Ureter (tissue), 1 donor: ENCODE results near the gene NFIB. TPM values are rescaled to one million over a fixed set of nuclear protein-coding genes. Genes with fewer than 3 reads are reported as not detected.

ENCODE experiments used
- DNase-seq: peaks from one replicate; pipeline ENCODE4 v3.0.0-alpha.2; 2020; ENCODE audit warnings: low spot score
- total RNA-seq: library from RNA; stranded (reverse); gene quantifications from one replicate; pipeline ENCODE4 v1.2.4, GENCODE V29; 2023
- donor health status: DM: yes; HTN: yes; CAD: no.

NFIB gene
- total RNA-seq, result 99.1 TPM

DNA sequence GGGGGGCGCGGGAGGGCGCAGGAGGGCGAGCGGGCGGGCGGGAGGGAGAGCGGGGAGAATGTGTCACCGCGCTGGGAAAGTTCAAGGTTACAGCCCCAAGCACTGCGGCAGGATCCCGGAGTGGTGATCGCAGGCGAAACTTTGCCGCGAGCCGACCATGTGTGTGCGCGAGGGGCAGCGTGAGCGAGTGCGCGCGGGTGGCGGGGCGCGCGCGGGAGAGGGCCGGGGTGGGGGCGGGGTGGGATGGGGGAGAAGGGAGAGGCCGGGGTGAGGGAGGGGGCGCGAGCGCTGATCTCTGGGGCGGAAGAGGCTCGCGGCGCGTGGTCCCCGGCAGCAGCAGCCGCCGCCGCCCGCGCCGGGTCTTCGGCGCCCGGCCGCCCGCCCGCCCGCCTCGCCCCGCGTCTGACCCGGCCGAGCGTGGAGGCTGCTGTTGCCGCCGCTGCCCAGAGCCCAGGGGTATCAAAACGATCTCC, at the start of gene NFIB:
Gene NFIB, minus strand, starts transcription at position 191 of the 473 bp plus-strand sequence. CDS start 630 bp downstream, outside the sequence.
- DNase-seq, result peak; percentile 55

DNA sequence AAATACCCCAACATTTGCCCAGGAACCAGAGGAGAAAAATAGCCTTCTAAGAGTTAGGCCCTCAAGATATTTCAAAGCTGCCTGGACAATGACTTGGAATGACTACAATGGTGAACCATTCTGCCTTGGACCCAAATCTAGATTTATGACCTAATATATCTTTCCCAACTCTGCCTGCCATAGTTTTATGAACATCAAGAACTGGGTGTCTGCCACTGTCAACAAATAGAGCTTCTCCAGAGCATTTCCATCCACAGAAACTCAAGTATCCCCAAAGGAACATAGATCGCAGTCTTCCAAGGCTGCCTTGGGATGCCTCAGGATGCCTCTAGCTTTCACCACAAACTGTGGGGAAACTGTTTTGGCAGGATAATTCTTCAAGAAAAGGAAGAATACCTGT, 48.2 kb upstream of the NFIB start:
- no peak for DNase-seq

DNA sequence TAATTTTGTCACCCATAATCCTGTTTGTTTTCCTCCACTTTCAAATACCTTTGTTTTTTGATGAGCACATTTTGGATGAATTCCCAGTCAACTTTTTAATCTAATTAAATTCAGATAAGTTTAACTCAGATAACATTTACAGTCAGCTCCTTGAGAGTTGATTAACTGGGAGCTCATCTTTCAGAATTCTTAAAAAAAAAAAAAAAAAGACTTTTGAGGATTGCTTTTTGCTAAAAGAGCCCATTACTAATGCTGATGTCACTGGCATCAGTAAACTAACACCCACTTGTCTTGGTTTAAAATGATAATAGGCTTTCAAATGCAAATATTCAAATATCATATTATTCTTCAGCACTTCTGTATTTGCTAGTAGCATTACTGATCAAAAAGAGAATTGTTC, 47.1 kb upstream of the NFIB start:
- no peak for DNase-seq

DNA sequence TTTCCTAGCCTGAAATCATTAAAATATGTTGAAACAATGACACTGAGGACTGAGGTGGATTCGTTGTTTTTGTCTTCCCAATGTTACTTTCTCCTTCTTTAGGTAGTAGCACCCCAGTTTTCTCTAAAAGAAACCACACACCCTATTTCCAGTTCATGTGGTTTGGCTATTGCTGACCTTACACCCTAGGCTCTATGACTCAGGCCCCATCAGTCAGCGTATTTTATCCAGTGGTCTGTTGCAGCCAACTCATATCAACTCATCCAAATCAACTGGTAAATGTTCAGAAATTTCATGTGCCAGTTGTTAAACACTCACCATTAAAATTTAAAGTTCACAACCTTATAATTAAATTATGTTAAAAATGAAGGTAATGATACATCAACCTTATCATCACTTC, 44.6 kb upstream of the NFIB start:
- DNase-seq, result no peak

DNA sequence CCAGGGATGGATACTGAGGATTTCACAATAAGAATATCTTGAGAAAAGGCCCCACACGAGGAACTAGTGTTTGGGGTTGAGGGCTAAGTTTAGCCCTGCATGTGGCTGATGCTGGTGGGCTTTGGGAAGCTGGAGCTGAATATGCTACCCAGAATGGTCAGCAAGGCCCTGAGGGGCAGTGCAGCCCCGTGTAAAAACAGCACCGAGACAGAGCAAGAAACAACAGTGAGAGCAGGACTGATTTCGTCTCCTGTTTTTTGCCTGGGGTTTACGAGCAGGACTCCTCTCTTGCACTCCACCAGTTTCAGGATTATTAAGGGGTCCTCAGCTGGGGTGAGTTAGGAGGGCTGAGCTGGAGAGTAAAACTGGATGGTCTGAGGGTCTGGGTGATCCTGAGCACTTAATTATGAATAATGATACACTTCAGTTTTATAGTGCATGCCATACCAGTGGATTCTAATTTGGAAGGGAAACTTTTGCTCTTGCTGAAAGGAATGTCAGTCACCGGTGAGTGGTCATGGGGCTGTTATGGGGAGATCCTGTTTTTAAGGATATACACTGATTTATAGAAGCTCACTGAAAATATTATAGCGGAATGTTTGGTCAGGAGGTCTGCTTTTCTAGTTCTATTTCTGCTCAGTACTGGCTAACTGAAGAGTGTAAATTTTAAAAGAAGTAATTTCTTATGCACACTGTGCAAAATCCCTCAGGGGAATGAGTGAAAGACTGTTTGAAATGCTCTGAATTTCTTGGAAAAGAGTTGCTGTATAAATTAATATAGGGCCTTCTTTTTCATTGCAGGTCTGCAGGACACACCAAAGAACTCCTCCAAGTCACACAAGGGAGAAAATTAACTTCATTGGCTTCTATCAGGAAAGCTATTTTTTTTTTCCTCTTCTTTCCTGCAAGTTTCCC, 42.7 kb upstream of the NFIB start:
- DNase-seq, result no peak

DNA sequence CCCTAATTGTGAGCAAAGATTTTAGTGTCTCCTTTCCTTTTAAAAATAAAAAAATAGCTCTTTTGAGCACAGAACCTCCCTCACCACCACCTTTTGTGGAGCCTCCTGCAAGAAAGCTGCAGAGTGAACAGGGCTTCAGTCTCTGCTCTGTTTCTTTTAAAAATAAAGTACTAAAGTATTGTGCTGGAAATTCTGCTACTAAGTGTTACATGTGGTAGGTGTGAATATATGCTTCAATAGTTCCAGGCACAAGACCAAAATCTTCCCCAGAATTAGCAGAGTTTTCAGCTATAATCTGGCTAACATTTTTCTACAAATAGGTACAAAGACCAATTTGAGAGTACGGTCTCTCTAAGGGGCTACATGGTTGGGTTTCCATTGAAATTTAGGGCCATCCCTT, 40.3 kb upstream of the NFIB start:
- no peak for DNase-seq

DNA sequence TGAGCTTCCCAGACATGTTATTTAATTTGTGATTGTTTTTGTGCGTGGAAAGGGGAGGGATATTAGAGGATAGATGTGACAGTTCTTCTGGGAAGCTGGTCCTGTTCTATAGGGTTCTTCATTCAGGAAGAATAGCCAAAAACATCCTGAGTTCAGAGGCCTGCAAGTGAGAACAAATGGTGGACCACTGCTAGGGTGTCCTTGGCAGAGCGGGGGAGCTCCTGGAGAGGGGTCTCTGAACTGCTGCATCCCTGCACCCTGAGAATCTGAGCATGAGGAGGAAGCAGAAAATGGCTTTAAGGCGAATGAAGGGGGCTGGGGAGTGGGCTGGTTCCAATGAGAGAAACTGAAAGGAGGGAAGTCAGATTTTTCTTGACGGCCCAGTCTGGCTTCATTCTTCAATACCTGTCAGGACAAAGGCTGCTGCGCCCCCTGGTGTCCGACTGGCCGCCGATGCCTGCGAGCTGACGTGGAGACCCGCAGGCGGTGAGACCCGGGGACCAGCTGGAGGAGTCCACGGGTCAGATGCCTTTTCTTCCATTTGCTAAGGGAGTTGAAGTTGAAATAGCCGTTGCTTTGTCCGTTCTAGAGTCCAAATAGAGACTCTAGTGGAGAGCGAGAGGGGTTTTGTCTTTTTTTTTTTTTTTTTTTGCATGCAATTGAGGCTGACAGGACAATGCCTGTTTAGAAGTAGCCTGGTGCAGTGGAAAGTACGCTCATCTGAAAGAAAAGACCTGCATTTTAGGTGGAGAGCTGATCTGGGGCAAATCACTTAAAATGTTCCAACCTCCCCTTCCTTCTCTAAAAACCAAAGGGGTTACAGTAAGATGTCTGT, 39.5 kb upstream of the NFIB start:
- peak; percentile 94 for DNase-seq

DNA sequence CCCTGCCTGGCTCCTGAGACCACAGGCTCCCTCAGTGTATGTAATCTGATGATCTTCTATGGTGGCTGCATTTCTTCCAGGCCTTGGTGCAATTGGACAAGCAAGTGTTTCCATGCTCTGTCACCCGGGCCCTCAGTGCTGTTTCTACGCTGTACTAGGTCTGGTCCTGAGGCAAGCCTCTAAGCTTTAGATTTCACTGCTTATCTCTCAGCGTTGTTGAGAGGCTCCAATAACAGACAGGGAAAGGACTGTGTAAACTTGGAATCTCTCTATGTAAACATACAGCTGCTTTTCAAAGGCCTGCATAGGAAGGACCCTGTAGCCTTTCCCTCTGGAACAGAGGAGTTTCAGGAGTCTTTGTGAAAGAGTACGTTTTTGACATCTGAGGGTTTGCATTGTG, 38.6 kb upstream of the NFIB start:
- DNase-seq, result no peak

DNA sequence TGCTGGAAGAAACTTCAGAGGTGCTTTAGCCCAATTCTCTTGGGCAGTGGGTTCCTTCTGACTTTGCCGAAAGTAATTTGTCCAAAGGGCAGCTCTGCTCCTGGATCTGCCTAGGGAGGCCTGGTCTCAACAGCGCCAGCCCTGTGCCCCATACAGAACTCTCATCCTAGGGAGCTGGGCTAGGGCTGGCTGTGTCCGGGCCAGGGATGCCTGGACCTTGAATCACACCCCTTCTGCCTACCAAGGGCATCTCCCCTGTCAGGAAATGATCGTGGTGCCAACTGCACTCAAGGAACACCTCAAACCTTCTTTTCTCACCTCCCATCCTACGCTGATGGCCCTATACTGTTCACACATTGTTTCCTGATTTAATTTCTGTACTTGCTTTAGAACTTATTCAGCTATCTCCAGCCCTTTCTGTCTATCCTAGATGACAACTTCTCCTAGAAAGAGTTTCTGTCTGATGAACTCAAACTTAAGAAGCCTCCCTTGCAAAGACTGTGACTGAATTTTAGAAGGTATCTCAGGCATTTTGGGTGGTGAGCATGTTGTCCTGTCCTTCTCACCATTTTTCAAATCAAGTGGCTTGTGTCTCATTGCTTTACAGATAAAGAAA, 37.4 kb upstream of the NFIB start:
- no peak for DNase-seq

DNA sequence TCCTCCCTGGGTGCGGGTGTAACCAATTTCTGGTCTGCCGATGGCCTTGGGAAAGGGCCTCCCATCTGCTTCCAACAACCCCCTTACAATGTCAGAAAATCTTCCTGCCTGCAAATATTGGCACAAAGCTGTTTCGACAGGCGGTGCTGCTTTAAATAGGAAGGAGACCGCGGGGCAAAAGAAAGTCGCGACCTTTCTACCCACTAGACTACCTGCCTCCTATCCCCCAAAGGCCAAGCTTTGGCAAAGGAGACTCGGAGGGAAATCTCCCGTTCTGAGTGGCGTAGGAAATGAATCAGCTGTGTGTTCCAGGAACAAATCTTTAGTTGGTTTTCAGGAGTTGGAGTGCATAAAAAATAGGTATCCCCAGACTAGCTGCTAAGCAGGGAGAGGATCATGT, 36.8 kb upstream of the NFIB start:
- DNase-seq, result no peak

DNA sequence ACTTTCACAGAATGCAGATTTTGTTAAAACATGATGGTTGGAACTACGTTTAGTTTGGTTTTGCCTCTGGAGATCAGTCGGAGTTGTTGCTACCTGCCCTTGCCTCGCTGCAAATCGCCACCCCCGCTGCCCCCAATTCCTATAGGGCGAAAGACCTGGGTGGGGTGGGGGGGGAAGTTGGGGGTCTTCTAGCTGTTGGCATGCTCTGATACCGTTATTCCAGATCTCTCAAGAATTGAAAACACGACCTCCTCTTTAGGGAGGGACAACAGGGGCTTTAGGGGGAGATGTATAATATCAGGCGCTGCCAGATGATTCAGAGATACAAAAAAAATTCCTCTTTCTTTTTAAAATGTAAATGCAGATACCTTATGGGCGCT, 36.4 kb upstream of the NFIB start:
- DNase-seq, result no peak

DNA sequence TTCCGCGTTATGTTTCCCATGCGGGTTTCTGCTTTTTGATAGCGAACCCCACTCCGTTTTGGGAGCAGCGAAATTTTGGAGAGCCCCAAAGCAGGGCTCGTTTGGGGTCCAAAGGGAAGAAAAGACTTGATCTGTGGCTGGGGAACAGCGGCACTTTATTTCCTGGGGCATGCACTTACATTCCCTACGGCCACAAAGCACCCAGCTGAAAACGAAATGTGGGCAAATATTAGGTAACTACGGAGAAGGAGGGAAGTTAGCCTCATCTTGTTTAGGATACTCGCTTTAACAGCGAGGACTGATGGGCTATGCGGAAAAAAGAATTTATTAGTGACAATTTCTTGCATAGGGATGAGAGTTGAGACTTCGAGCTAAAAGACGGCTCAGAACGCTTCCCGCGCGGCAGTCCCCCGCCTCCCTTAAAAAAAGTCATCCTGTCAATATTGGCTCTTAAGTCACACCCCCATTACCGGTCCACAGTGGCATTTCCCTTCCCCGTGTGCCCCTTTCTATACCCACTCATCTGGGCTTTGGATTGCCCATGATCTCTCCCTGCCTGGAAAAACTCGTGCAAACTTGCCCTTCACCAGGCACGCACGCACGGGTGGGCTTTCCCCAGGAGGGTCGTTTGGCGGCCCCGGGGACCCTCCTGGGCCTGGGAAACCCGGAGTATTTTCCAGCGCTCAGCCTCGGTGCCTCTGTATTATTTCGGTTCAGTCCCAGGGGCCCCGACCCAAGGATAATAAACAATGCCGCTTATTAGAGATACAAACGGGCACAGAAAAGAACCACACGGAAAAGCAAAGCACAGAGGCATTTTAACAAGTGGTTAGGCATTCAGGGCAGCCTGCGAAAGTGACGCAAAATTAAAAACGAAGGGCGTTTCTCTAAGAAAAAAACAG, 35.8 kb upstream of the NFIB start:
- DNase-seq, result no peak

DNA sequence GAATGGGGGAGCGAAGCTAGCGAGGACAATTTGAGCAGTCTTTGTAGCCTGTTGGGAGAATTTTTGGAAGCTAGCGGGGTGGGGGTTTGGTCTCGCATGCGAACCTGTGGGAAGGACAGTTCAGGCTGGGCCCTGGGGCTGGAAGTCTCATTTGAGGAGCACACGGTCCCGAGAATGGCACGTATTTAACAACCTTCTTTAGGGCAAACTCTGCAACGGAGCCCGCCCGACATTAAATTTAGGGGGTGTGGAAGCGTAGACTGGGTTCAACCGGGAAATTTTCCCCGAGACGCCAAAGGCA, 35.2 kb upstream of the NFIB start:
- DNase-seq, result no peak

DNA sequence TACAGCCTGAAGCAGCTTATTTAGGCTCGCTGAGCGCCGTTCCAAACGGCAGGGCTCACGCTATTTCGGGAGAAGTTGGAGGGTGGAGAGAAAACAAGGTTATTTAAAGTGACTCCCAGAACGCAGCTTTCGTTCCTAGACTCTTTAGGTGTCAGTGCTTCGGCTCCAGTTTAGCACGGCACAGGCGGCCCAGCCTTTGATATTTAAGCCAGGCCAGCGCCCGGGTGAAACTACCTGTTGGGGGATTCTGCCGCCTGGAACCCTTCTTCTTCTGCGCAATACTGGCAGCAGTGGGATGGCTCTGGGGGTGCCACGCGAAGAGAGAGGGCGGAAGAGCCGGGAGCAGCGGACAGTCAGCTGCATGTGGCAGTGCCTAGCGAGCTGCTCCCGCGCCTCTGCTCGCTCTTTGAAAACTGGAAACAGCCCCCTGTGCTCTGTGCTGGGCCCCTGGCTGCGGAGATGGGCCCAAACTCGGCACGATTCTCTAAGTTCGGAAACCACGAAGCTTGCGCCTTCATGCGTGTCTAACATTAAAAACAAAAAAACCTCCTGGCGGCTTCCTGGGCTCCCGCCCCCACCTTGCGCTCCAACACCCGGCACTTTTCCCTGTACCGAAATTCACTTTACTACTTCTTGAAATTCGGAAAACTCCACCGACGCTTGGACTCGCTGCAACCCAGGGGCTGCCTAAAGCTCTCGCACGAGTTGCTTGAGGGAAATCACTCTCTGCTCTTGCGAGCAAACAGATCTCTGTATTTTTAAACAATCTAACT, 34.6 kb upstream of the NFIB start:
- DNase-seq, result no peak

DNA sequence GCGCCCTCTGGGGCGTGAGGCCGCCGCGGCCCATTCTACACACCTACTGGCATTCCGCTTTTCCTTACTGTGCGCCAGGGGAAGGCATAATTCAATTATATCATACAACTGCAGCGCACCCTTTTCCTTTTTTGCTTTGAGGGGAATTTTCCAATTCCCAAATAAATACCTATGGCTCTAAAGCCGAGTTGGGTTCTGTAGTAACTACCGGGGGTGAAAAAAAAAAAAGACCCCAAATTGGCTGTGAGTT, 34.1 kb upstream of the NFIB start:
- DNase-seq, result no peak

DNA sequence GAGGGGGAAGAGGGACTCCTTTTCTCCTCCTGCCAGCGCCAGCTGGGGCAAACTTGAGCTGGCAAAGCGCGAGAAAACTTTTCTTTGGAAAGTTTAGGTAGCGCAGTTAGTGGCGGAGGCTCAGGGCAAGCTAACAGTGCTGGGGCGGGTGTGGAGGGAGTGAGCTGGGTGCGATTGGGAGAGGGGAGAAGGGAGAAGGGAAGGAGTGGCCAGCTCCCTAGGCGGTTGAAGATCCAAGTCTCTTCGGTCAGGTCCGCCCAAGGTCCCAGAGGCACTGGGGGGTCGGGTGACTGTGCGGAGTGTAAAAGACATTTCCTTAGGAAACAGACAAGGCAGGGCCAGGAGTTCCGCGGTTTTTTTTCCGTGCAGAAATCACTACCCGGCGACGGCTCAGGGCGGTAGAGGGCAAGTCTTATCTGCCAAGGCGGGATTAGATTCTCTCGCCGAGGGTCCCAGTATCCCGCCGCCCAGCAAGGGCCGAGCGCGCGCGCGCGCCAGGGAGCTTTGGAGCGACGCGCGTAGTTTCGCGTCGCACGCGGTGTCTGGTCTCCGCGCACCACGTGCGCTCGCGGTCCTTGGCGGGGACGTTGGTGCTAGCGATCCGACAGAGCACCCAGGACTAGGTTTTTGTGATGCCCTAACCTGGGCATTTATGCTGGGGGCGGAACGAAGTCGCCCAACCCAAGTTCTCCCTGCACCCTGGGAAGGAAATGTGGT, 33.6 kb upstream of the NFIB start:
- DNase-seq, result no peak

DNA sequence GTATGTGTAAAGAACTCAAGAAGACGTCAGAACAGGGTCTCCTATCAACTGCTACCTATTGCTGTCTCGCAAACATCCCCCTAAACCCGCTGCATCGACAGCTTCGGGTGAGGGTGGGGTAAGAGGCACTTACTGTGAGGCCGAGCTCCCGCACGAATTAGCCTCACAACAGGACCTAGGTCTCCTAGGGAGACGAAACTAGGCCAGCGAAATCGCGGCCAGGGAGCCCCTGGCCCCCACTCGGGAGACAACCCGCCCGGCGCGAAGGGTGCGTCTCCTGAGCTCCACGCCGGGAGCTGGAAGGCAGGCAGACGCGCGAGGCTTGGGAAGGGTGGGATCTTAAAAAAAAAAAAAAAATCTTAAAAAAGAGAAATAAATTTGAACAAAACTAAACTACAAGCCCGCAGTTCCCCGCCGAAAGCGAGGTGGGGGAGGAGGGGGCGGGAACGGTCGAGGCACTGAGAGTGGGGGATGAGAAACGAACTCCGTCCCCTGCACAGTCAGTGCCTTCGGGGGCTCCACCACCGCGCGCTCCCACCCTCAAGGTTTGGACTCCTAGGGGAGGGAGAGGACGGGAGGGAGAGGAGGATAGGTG, 33.0 kb upstream of the NFIB start:
- DNase-seq, result no peak

DNA sequence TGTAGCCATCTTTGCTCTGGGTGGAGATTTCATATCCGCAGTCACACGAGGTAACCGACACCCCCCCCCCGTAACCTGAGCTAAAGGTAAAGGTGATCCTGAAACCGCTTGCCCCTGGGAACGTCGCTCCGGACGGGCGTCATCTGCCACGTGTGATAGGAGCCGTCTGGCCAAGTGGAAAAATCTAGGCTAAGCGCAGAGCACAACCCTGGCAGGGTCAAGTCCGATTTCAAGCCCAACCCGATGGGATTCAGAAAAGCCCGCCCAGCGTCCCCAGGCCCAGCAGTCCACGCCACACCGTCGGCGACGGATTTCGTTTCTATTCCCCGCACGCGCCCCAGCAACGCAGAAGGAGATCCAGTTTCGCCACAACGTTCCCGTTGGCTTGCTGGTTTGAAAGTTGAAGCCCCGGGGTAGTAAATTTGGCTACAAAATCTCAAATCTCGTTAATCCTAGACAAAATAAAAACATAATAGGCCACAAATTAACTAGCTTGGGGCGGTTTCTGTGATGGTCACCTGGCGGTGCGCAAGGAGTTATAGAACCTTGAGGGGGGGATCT, 32.4 kb upstream of the NFIB start:
- no peak for DNase-seq

DNA sequence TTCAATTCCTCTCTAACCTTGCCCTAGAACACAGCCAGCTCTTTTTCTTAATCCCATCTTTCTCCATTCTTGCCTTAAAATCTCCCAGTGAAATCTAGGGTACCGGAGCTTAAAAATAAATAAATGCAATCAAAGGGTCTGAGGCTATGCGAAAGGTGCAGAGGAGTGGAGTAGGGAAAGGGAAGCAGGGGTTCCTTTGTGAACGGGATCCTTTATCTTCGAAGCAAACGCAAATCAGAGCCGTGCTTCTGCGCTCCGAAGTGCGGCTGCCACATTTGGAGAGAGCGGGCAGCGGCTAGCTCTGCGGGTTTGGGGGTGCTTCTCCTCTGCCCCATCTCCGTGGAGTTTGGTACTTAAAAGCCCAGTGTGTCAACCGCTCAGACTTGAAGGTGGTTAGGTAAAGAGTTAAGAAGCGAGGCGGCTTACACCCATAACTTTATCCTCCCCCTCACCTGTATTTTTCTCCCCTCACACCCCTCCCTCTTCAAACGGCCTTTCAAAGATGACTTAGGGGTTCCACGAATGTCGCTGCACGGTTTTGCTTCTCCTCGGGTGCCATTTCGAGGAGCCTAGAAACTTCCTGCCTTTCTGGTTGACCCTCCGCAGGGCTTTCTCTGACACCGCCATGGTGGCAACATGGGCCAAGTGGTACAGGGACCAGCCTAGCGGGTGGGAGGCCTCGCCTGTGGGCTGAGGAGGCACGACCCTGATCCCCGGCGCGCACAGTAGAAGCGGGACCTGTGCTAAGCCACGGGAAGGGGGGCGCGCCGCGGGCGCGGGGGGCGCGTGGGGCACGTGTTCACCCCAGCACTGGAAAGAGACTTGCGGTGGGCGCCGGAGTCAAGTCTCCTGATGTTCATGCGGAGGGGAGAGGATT, 31.7 kb upstream of the NFIB start:
- DNase-seq, result no peak
